GM10847 (cell line): ENCODE measurements around the gene KPNA2.

Experiments
- POLR2A ChIP-seq: IDR thresholded peaks from 2 replicates; pipeline ENCODE4 v1.6.1; 2011; ENCODE audit not compliant: insufficient read length; ENCODE audit errors: extremely low read depth

The KPNA2 gene

DNA sequence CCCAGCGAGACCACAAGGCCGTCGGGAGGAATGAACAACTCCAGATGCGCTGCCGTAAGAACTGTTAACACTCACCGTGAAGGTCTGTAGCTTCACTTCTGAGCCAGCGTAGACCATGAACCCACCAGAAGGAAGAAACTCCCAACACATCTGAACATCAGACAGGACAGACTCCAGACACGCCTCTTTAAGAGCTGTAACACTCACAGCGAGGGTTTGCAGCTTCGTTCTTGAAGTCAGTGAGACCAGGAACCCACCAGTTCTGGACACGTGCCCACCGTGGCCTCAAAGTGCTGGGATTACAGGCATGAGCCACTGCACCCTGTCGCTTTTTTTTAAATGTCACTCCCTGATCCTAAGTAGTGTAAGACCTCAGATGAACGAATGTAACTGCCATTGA, 17.3 kb downstream of the KPNA2 start:
- no peak for TF ChIP-seq POLR2A

DNA sequence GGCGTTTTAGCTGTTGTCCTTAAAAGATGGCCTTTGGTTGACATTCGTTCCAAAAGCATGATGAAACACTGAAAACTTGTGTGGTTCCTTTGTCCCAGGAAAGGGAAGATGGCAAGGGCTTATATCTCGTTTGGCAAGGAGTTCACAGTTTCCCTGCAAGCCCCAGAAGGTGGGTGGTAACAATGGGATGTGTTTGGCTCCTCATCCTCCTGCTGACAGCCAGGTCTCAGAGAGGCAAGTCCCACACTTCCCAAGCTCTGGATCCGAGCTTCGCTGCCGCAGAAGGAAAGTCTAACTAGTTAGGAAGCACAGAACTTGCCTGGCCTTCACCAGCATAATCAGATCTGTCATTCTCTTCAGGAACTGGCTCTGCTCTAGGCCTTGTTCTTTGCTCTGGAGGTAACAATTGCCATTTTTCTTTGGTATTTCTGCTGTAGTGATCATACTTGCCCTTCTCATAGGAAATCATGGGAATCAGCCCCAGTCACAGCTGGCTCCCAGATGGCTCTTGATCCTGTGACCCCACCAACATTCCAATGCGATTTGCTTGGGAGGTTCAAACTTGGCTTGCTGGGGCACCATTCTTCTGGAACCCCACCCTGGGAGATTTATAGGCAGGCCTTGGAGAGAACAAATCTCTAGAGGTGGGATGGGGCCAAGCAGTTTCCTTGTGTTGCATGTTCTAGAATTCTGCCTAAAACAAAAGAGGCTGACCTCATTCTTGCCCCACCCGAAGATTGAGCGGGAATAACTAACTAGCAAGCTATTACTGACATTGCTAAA, 17.9 kb downstream of the KPNA2 start:
- no peak for TF ChIP-seq POLR2A

DNA sequence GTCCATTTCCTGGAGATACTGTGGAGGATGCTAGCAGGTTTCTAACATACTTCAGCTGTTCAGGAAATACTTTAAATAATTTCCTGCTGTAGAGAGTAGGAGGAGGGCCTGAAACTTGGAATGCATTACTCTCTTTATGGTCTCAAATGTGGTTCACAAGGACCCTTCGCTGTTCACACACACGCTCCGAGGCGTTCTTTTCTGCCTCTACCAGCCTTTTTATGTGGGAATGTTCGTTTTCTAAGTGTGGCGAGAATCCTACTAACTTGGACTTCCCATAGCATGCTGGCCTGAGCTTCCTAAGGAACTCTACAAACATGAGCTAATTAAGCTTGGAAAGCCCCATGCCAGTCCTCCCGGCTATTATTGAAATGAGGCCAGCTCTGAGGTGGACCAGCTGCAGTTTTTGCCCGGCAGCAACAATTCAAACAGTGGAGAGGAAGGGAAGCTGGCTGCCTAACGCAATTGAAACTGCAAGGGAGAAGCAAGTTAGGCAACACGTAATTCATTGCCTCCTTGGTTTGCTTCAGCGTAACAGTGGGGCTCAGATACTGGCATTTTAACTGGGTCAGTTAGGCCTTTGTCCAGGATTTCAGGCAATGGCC, 18.9 kb downstream of the KPNA2 start:
- TF ChIP-seq POLR2A: no peak

DNA sequence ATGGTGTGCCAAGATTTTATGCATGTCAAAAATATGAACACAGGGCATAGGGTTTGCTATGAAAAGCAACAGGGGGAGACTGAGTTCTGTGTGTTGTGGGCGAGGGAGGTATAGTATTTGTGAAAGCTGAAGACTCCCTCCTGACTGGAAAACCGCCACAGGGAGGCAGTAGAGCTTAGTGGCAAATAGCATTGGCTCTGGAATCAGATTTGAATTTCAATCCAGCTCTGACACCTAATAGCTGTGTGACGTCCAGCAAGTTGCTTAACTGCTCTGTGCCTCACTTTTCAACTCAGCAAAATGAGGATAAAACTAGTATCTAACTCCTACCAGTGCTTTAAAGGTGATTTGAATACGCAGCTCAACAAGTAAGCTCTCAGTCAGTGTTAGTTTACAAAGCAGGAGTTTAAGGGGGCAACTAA, 22.0 kb downstream of the KPNA2 start:
- no peak for TF ChIP-seq POLR2A

DNA sequence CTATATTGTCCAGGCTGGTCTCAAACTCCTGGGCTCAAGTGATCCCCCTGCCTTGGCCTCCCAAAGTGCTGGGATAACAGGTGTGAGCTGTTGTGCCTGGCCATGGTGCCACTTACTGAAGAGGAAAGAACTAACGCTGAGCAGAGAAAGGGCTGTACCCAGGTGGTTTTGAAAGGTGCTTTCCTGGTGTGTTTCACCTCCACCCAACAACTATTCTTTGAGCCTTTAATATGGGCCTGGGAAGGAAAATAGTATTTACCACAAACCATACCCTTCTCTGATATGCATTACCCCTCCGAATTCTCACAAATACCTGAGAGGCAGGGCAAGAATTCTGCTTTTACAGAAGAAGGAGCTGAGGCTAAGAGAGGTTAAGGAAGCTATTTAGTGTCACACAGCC, 24.8 kb downstream of the KPNA2 start:
- no peak for TF ChIP-seq POLR2A

DNA sequence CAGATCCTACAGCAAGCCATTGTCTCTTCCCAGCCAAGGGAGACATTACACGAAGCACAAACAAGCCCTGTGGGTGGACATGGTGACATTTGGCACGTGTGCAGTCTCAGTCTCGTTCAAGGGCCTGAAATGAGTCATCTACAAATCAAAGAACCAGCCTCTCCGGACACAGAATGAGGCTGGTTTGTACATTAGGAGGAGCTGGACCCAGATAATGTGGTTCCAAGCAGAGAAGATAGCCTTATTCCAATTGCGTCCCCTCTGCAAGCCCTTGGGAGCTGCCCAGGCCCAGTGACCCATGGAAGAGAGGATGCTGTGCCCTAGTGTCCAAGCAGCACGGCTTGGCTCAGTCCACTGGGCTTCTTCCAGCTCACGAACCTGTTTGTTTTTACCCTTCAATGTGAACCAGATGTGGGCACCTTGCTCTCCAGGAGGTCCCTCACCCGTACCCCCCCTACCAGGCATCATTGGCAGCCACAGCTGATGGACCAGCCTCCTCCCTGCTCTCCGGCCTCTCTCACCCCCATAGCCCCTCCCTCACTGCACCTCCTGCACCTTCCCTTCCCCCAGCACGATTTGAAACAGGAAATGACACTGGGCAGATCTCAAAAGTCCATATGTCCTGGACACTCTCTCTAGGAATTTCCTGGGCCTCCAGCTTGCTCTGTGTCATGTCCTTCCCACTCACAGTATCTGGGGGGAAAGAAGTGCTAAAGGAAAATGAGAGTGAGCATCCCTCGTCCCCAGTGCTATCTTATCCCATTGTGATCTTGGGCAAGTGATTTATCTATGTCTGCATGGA, 26.2 kb downstream of the KPNA2 start:
- TF ChIP-seq POLR2A: no peak

DNA sequence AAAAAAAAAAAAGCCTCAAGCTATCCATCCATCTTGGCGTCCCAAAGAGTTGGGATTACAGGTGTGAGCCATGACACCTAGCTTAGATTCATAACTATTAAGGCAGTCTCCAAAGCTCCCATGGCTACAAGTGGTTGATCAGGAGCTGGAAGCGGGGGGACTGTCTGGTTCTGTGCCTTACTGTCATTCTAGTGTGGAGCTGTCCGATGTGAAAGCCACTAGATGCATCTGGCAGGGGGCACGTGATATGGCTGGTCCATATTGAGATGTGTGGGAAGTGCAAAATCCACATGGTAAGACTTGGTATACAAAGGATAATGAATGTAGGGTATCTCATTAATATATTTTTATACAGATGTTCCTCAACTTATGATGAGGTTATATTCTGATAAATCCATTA, 38.7 kb downstream of the KPNA2 start:
- TF ChIP-seq POLR2A: no peak

DNA sequence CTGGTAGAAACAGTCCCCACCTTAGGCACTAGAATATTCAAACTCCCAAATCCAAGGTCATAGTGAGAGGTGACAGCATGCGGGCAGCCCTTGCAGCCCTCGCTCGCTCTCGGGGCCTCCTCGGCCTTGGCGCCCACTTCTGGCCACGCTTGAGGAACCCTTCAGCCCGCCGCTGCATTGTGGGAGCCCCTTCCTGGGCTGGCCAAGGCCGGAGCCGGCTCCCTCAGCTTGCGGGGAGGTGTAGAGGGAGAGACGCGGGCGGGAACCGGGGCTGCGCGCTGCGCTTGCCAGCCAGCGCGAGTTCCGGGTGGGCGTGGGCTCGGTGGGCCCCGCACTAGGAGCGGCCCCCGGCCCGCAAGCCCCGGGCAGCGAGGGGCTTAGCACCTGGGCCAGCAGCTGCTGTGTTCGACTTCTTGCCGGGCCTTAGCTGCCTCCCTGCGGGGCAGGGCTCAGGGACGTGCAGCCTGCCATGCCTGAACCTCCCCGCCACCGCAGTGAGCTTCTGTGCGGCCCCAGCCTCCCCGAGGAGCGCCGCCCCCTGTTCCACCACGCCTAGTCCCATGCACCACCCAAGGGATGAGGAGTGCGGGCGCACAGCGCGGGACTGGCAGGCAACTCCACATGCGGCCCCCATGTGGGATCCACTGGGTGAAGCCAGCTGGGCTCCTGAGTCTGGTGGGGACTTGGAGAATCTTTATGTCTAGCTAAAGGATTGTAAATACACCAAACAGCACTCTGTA, 45.0 kb downstream of the KPNA2 start:
- TF ChIP-seq POLR2A: no peak

DNA sequence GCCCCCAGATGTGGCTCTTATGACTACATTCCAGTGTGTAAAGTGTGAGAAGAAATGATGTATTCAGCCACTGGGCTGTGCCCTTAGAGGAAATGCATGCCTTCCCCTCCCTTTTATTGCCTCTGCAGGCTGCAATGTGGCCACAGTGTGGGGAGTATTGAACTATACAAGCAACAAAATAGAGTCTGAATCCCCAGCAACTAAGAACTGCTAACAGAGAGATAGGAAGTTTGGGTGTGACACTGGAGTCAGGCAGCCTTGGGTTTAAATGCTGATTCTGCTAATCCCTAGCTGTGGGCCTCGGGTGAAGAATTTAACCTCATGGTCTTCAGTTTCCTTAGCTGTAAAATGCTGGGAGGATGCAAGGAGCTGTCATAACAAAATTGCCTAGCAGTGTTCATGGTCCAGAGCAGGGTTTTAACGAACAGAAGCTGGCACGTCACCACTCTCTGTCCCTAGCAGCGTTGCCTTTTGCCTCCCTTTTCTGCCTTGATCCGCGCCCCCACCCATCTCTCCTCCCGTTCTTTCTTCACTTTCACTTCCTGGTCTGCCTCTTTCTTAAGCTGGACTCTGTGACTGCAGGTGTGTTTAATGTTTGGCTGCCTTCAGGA, 50.3 kb downstream of the KPNA2 start:
- no peak for TF ChIP-seq POLR2A

DNA sequence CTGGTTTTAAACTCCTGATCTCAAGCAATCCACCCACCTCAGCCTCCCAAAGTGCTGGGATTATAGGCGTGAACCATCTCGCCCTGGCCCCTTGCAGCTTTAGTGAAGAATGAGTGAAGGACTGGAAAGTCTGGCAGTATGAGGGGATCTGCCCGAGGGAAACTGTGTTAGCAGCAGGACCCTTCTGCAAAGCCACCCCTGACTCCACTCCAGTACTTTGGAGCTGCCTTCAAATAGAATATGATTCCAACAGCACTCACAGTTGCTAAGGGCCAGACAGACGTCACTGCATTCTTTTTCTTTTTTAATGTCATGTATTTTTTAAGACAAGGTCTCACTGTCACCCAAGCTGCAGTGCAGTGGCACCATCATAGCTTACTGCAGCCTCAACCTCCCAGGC, 52.3 kb downstream of the KPNA2 start:
- no peak for TF ChIP-seq POLR2A

DNA sequence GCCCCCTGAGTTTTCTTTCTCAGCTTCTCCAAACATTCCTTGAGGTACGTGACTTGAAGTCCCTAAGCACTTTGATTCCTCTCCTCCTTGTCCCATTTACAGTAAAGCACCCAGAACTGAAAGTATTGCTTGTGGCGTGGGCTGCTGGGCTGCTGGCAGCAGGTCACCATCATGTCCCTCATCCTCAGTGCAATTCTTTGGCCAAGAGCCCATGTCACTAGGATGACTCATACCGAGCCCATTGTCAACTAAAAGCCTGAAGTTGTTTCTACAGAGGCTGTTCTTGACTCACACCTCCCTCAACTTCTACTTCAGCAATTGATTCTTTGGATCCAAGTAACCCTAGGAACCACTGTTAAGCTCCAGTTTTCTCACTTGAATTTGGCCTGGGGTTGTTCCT, 54.3 kb downstream of the KPNA2 start:
- TF ChIP-seq POLR2A: no peak

DNA sequence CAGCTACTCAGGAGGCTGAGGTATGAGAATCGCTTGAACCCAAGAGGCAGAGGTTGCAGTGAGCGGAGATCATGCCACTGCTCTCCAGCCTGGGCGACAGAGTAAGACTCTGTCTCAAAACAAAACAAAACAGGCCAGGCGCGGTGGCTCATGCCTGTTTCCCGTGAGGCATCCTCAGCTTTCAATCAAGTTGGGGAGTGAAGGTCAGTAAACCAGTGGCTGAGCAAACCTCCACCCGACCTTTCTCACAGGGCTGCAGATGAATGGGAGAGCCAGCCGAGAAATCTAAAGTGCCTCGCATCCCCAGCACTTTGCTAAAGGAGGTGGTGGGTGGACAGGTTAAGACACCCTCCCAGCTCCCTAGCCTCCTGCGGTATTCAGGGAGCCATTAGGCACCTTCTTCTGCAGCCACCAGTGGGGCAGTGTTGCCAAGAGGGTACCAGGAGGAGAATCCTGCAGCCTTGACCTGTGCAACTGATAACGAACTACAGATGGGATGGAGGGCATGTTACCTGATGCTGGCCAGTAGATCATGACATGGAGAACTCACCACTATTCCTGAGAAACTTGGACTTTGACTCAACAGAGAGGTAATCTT, 59.0 kb downstream of the KPNA2 start:
- no peak for TF ChIP-seq POLR2A

DNA sequence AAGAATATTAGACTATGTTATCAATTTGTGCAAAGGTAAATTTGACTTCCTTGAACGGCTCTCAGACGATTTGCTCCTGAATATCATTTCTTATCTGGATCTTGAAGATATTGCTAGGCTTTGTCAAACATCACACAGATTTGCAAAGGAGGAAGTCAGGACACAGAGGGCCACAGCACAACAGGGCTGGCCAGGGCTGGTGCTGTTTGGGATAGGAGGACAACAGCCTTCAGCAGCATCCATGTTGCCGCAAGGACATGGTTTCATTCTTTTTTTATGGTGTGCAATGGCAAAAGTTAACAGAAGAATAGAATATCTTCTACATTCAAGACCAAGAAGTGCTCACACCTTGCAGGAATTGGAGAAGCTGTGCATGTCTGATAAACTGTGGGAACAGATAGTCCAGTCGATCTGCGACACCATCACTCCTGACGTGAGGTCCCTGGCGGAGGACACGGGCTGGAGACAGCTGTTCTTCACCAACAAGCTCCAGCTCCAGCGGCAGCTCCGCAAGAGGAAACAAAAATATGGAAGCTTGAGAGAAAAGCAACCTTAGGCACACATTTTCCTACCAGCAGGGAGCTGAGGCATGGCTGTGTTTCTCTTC, 59.8 kb downstream of the KPNA2 start:
- no peak for TF ChIP-seq POLR2A

DNA sequence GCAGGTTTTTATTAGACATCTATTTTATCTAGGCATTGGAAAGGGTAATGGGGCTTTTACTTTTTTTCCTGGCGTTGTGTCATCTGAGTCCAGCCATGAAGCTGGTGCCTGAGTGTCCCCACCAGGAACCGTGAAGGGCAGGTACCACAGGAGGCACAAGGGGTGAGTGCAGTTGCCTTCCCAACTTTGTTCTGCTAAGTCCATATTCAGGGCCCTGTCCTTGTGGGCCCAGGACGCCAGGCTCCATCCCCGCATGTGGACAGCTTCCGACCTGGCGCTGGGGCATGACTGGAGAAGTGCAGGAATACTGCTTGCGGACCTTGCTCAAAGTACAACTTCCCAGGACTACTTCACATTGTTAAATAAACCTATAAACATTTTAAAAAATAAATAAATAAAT, 60.6 kb downstream of the KPNA2 start:
- no peak for TF ChIP-seq POLR2A
